Activated T-helper 1 cell treated with anti-CD3 and anti-CD28 coated beads, Interleukin-2, amount 50 U/mL, for 16 hours (primary cell): Measurements from ENCODE around the gene CCDC194.

Experiments
- DNase-seq, 2 donors: peaks; one replicate each; pipeline ENCODE4 v3.0.0-alpha.2; 2020; ENCODE audit warnings: low read depth in 1 of 2, low spot score in 1 of 2

The CCDC194 gene

DNA sequence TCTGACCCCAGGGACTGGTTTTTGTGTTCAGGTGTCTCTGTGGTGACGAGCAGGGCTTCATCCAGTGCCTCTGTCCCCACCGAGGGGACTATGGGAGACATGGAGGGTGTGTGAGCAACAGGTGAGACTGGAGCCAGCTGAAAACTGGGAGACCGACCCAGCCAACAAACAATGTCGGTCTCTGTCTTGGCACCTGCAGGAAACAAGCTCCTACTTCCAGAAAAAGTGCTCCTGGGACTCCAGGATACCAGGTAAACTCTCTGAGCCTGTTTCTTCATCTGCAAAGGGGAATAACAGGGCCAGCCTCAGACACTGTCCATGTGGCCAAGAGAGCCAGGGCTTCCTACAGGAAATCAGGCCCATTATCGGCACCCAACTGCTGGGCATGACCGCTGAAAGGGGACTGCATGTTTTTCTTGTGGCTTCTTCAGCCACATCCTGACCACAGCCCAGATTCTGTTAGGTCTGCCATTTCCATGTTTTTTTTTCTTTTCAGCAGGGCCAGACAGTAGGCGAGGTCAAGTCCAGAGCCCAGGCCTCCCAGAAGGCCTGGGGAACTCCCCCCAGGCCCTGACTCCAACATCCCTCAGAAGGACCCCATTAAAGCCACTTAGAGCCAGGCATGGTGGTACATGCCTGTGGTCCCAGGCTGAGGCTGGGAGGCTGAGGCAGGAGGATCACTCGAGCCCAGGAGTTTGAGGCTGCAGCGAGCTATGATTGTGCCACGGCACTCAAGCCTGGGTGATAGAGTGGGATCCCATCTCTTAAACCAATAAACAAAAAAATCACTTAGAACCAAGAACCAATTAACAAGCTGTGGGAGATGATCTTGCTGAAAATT lies 12.3 kb upstream of the CCDC194 start:
- DNase-seq = no peak

GRCh38 chr19:17405250-17406045 lies 11.5 kb upstream of the CCDC194 start, which contains the start of gene BST2:
Gene BST2 (minus strand): TSS chr19:17405630. CDS start chr19:17405575, 55 bp downstream.
- no peak for DNase-seq

DNA sequence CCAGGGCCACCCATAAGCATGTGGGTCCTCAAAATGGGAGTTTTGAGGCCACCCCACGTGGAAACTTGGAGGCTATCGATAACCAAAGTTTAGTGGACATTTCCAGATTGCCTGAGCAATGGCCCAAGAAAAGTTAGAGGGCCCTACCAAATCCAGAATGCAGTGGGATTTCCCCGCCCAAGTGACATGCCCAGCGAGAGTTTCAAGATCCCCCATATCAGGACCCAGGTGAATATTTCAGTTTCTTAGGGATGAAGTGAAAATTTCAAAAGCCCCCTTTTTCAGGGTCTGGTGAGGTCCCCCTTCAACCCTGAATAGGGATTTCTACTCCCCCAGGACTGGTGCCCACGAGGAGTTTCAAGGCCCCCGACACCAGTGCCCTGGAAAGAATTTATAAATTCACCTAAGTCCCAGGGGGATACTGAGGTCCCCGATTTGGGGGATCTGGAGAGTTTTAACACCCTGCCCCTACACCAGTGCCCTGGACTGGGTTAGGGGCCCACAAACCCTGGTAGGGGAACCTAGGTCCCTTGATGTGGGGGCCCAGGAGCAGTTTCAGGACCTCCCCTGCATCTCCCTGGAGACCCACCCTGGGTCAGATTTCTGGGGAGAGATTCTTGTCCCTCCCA lies 10.7 kb upstream of the CCDC194 start:
- no peak for DNase-seq

DNA sequence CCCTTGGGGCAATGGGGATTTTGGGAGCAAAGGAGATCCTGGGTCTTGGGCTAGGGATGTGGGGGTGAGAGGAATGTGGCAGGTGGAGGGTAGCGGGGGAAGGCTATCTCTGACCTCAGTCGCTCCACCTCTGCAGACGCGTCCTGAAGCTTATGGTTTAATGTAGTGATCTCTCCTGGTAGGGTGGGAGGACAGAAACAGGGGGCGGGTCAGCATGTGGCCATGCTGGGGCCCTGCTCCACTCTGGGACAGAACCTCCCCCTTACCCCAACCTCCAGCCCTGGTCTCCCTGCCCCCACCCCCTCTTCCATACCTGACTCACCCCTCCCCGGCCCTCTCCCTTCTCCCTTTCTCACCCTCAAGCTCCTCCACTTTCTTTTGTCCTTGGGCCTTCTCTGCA lies 10.0 kb upstream of the CCDC194 start:
- no peak for DNase-seq

GRCh38 chr19:17402982-17403855 lies 9.2 kb upstream of the CCDC194 start:
- DNase-seq = peak; percentile 26 to 42

GRCh38 chr19:17401628-17402027 lies 7.6 kb upstream of the CCDC194 start:
- DNase-seq = no peak

DNA sequence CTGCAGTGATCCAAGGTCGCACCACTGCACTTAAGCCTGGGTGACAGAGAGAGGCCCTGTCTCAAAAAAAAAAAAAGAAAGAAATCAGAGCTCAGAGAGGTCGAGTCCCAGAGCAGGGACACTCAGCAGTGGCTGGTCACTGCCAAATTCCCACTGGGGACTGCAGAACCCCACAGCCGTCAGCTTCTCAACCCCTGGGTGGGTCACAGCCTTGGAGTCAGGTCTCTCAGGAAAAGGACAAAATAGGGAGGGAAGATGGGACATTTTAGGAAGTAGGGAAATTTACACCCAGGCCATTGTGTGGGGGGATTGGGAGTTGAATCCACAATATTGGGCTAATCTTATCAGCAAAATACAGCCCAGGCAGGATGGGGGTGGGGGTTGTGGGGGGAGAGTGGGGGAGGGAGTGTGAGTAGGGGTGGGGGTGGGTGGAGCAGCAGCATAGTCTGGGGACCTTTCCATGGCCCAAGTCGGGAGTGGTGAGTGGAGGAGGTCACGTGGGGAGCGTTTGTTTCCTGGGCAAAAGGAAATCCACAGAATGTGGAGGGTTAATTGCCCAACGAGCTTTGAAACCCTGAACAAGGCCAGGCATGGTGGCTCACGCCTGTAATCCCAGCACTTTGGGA lies 5.0 kb upstream of the CCDC194 start:
- DNase-seq = no peak

- peak; percentile 31 to 43 for DNase-seq
Measured at GRCh38 chr19:17394891-17395415, 957 bp upstream of the CCDC194 start.

DNA sequence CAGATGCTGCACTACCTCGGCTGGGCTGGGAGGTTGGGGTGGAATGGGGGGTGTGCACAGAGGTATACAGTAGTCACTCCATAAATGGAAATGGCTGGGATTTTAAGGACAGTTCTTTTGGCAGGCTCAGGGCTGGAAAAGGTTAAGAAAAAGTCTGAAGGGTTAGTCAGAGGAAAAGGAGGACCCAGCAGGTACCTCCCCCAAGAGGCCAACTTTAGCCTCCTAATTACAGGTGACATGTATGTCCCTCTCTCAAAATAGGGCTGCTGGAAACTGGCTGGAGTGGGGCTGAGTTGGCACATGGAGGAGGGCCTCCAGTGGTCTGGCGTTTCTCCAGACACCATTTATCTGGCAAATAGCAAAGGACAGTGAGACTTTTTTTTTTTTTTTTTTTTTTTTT lies 994 bp downstream of the CCDC194 start:
- no peak for DNase-seq

- DNase-seq = no peak
Measured at GRCh38 chr19:17391371-17392151, 2.4 kb downstream of the CCDC194 start.

- DNase-seq = peak; percentile 75 to 88
Measured at GRCh38 chr19:17390665-17391370, 3.2 kb downstream of the CCDC194 start.

DNA sequence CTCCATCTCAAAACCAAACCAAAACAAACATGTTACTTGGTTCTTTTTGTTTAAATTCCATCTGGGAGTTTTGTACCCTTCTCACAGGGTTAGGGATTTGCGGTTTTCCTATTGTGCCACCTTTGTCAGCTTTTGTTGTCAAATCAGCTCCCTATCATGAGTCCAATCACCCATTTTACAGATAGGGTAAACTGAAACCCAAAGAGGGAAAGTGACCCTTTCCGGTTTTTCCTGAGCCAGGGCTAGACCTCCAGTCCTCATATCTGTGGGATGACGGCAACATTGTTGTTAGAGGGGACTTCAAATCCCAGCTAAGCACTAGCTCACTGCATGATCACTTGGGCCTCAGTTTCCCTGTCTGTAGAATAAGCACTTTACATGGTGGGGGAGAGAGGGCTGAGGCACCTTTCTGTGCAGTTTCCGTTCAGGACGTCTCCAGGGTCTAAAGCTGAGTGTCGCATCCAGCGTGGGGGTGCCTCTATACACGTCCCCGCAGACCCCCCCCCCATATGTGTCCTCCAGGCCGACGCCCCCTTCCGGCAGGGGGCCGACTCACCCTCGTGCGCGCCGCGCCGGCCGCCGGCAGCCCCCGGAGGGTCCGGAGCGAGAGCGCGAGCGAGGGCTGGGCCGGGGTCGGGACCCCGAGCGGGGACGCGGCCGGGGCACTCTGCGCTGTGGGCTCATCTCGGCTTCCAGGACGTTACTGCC lies 3.9 kb downstream of the CCDC194 start:
- no peak for DNase-seq

DNA sequence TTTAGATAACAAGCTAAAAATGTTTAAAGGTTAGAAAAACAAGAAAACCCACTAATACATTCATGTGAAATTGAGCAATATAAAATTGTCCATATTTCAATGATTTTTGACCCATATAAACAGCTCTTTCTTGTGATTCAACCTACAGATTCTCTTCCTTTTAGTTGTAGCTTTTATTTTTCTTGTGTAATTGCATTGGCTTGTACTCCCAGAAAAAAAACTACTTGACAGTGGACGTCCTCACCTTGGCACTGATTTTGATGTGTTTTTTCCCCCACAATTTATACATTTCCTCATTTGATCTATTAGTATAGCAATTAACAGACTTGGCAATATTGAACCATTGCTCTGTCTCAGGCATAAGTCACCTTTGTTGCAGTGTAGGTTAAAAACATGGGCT lies 4.7 kb downstream of the CCDC194 start:
- DNase-seq = no peak

DNA sequence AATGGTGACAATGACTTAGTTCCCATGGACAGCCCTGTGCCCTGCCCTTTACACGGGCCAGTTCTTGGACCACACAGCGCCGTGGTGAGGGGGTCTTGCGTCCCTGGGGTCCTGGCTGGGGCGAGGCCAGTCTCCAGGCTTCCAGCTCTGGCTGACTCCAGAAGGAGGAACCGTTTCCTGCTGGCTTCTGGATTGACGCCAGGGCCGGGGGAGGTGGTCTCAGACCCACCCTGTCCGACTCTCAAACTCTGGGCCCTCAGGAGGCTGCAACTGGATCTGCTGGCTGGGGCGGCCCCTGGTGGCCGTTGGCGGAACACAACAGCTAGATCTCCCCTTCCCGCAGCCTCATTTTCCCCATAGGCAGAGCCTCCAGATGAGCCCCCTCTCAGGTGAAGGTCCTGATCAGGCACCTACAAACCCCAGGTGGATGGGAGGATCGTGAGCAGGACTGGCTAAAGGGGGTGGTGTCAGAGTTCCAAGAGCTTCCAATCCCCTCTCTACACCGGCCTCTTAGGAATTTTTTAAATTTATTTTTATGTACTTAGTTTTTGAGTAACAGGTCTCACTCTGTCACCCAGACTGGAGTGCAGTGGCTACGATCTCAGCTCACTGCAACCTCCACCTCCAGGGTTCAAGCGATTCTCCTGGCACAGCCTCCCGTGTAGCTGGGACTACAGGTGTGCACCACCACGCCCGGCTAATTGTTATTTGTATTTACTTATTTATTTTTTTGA lies 8.0 kb downstream of the CCDC194 start:
- peak; percentile 35 to 41 for DNase-seq

GRCh38 chr19:17380426-17381138 lies 13.4 kb downstream of the CCDC194 start:
- DNase-seq = no peak

DNA sequence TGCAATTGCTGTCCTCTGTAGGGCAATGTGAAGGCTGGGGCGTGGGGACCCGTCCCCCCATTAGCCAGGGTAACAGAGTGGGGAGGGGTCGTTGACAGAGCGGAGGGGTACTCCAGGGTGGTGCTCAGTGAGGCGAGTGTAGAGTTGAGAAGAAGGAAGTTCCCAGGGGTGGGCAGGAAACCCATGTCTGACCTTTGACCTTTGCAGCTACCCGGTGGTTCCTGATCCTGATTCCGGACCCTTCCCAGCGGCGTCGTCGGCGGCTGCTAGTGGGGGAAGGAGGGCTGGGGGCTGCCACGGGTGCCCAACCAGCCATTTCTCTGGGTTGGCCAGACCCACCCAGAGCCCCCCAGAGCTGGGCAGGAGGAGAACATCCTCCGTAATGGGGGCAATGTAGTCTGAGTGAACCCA lies 14.8 kb downstream of the CCDC194 start:
- no peak for DNase-seq

GRCh38 chr19:17378271-17378670 lies 15.7 kb downstream of the CCDC194 start:
- no peak for DNase-seq
